HepG2 (cell line): ENCODE data around the gene SEBOX. TPM values are rescaled to one million over a fixed set of nuclear protein-coding genes. Genes with fewer than 3 reads are reported as not detected.

ENCODE experiments used
- CCDC6 ChIP-seq: sonication (generic); formaldehyde crosslinking; IDR thresholded peaks from 2 replicates; pipeline ENCODE4 v1.8.1; 2022; ENCODE audit warnings: mild to moderate bottlenecking, missing genetic modification reagents, moderate library complexity
- ZNF160 ChIP-seq: sonication (generic); formaldehyde crosslinking; IDR thresholded peaks from 2 replicates; pipeline ENCODE4 v1.8.0; 2022; ENCODE audit warnings: mild to moderate bottlenecking, inconsistent platforms, missing genetic modification reagents
- ZNF225 ChIP-seq: sonication (generic); formaldehyde crosslinking; IDR thresholded peaks from 2 replicates; pipeline ENCODE4 v1.4.0; 2020; ENCODE audit warnings: mild to moderate bottlenecking, missing genetic modification reagents
- ZNF234 ChIP-seq: sonication (generic); formaldehyde crosslinking; conservative IDR thresholded peaks from 2 replicates; pipeline ENCODE4 v1.5.1; 2020; ENCODE audit warnings: mild to moderate bottlenecking, missing genetic modification reagents
- ZNF543 ChIP-seq: sonication (generic); formaldehyde crosslinking; IDR thresholded peaks from 2 replicates; pipeline ENCODE4 v1.4.0; 2020; ENCODE audit warnings: mild to moderate bottlenecking, missing genetic modification reagents
- ZNF546 ChIP-seq: sonication (generic); formaldehyde crosslinking; conservative IDR thresholded peaks from 2 replicates; pipeline ENCODE4 v1.8.1; 2023; ENCODE audit warnings: mild to moderate bottlenecking, missing genetic modification reagents
- ZNF776 ChIP-seq: sonication (generic); formaldehyde crosslinking; IDR thresholded peaks from 2 replicates; pipeline ENCODE4 v1.4.0; 2020; ENCODE audit warnings: mild to moderate bottlenecking, missing genetic modification reagents
- polyA plus RNA-seq, 8 experiments: library from polyadenylated mRNA; depleted of rRNA in 3 of 8; stranded (reverse) in 7 of 8; unstranded in 1 of 8; fragments of >200 nt; fragmentation: Illumina TruSeq in 4 of 8; extraction: Trizol in 4 of 8; gene quantifications; 2 replicates each; pipeline versions ENCODE4 v1.2.1 to v1.2.3, GENCODE V29; 2011 to 2016; ENCODE audit warnings: low read depth in 4 of 8, missing spikeins in 1 of 8, mixed read lengths in 1 of 8; ENCODE audit not compliant: insufficient read depth in 1 of 8
- total RNA-seq, 5 experiments: library from RNA; depleted of rRNA; stranded (reverse); fragments of >200 nt; fragmentation: Illumina TruSeq; extraction: Trizol; gene quantifications; 2 replicates each; pipeline ENCODE4 v1.2.3, GENCODE V29; 2016; ENCODE audit warnings: low read depth in 1 of 5
- TF ChIP-seq, protein P1 (sequence below): sonication (generic); formaldehyde crosslinking; IDR thresholded peaks from 2 replicates; pipeline ENCODE4 v1.4.0; 2020; ENCODE audit warnings: mild to moderate bottlenecking, missing genetic modification reagents
- TF ChIP-seq, protein P2 (sequence below): sonication (generic); formaldehyde crosslinking; IDR thresholded peaks from 2 replicates; pipeline ENCODE4 v1.5.0; 2020; ENCODE audit warnings: mild to moderate bottlenecking, missing genetic modification reagents, borderline replicate concordance
- TF ChIP-seq, protein P3 (sequence below): sonication (generic); formaldehyde crosslinking; IDR thresholded peaks from 2 replicates; pipeline ENCODE4 v1.5.0; 2020; ENCODE audit warnings: mild to moderate bottlenecking, missing genetic modification reagents
- TF ChIP-seq, protein P4 (sequence below): sonication (generic); formaldehyde crosslinking; IDR thresholded peaks from 2 replicates; pipeline ENCODE4 v1.5.0; 2020; ENCODE audit warnings: missing genetic modification reagents
- TF ChIP-seq, protein P5 (sequence below): sonication (generic); formaldehyde crosslinking; IDR thresholded peaks from 2 replicates; pipeline ENCODE4 v1.4.0; 2020; ENCODE audit warnings: mild to moderate bottlenecking, missing genetic modification reagents

SEBOX gene
- total and polyA plus RNA-seq, 2 of the 13 experiments (the other 11 are each of a cell fraction or from before 2014, with no cell fraction given) = not detected

DNA sequence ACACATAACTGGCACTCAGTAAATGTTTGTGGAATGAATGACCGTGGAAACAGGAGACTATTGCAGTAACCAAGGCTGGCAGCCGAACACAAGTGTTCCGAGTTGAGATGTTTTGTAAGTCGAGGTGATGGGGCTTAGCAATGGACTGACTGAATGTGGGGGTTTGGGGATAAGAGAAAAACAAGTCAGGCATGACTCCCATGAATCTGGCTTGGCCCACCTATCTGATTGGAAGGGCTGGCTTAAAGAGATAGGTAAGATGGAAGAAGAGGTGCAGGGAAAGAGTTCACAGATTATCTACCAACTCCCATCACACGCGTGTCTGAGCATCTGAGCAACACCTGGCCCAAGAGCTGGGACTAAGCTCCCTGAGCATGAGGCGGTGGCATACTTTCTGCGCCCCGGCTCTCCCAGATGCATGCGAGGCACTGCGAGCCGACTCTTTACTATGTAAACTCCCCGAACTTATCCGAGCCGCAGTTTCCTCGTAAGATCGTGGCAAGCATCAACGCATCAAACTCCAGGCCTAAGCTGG, 30.3 kb downstream of the SEBOX start (continued):
- TF ChIP-seq, protein P1, sequence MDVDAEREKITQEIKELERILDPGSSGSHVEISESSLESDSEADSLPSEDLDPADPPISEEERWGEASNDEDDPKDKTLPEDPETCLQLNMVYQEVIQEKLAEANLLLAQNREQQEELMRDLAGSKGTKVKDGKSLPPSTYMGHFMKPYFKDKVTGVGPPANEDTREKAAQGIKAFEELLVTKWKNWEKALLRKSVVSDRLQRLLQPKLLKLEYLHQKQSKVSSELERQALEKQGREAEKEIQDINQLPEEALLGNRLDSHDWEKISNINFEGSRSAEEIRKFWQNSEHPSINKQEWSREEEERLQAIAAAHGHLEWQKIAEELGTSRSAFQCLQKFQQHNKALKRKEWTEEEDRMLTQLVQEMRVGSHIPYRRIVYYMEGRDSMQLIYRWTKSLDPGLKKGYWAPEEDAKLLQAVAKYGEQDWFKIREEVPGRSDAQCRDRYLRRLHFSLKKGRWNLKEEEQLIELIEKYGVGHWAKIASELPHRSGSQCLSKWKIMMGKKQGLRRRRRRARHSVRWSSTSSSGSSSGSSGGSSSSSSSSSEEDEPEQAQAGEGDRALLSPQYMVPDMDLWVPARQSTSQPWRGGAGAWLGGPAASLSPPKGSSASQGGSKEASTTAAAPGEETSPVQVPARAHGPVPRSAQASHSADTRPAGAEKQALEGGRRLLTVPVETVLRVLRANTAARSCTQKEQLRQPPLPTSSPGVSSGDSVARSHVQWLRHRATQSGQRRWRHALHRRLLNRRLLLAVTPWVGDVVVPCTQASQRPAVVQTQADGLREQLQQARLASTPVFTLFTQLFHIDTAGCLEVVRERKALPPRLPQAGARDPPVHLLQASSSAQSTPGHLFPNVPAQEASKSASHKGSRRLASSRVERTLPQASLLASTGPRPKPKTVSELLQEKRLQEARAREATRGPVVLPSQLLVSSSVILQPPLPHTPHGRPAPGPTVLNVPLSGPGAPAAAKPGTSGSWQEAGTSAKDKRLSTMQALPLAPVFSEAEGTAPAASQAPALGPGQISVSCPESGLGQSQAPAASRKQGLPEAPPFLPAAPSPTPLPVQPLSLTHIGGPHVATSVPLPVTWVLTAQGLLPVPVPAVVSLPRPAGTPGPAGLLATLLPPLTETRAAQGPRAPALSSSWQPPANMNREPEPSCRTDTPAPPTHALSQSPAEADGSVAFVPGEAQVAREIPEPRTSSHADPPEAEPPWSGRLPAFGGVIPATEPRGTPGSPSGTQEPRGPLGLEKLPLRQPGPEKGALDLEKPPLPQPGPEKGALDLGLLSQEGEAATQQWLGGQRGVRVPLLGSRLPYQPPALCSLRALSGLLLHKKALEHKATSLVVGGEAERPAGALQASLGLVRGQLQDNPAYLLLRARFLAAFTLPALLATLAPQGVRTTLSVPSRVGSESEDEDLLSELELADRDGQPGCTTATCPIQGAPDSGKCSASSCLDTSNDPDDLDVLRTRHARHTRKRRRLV (CRISPR knock-in tag) = 0 out of 2 replicates have a peak, but pooled peaks have one; percentile 36
- TF ChIP-seq CCDC6 (CRISPR knock-in tag) (0 out of 2 replicates have a peak, but pooled peaks have one; percentile 36), ZNF234 (CRISPR knock-in tag) (no peak), ZNF543 (CRISPR knock-in tag) (no peak), ZNF160 (CRISPR knock-in tag) (peak; percentile 24; the same call in 1 of the 2 replicates), ZNF776 (CRISPR knock-in tag) (0 out of 2 replicates have a peak, but pooled peaks have one; percentile 61), ZNF225 (CRISPR knock-in tag) (0 out of 2 replicates have a peak, but pooled peaks have one; percentile 5), ZNF546 (CRISPR knock-in tag) (no peak)
- TF ChIP-seq, protein P2, sequence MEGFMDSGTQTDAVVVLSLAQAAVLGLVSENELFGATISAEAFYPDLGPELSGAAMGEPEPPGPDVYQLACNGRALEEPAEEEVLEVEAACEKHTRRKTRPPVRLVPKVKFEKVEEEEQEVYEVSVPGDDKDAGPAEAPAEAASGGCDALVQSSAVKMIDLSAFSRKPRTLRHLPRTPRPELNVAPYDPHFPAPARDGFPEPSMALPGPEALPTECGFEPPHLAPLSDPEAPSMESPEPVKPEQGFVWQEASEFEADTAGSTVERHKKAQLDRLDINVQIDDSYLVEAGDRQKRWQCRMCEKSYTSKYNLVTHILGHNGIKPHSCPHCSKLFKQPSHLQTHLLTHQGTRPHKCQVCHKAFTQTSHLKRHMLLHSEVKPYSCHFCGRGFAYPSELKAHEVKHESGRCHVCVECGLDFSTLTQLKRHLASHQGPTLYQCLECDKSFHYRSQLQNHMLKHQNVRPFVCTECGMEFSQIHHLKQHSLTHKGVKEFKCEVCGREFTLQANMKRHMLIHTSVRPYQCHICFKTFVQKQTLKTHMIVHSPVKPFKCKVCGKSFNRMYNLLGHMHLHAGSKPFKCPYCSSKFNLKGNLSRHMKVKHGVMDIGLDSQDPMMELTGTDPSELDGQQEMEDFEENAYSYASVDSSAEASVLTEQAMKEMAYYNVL (CRISPR knock-in tag) = 0 out of 2 replicates have a peak, but pooled peaks have one; percentile 11
- TF ChIP-seq, protein P3, sequence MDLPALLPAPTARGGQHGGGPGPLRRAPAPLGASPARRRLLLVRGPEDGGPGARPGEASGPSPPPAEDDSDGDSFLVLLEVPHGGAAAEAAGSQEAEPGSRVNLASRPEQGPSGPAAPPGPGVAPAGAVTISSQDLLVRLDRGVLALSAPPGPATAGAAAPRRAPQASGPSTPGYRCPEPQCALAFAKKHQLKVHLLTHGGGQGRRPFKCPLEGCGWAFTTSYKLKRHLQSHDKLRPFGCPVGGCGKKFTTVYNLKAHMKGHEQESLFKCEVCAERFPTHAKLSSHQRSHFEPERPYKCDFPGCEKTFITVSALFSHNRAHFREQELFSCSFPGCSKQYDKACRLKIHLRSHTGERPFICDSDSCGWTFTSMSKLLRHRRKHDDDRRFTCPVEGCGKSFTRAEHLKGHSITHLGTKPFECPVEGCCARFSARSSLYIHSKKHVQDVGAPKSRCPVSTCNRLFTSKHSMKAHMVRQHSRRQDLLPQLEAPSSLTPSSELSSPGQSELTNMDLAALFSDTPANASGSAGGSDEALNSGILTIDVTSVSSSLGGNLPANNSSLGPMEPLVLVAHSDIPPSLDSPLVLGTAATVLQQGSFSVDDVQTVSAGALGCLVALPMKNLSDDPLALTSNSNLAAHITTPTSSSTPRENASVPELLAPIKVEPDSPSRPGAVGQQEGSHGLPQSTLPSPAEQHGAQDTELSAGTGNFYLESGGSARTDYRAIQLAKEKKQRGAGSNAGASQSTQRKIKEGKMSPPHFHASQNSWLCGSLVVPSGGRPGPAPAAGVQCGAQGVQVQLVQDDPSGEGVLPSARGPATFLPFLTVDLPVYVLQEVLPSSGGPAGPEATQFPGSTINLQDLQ (CRISPR knock-in tag) = 0 out of 2 replicates have a peak, but pooled peaks have one; percentile 11
- TF ChIP-seq, protein P4, sequence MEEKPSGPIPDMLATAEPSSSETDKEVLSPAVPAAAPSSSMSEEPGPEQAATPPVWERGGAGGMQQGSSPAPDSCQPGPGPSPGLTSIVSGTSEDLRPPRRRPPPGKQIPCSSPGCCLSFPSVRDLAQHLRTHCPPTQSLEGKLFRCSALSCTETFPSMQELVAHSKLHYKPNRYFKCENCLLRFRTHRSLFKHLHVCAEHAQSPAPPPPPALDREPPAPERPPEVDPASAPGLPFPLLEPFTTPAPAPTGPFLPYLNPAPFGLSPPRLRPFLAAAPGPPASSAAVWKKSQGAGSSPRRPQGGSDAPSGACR (CRISPR knock-in tag) = 0 out of 2 replicates have a peak, but pooled peaks have one; percentile 46
- TF ChIP-seq, protein P5, sequence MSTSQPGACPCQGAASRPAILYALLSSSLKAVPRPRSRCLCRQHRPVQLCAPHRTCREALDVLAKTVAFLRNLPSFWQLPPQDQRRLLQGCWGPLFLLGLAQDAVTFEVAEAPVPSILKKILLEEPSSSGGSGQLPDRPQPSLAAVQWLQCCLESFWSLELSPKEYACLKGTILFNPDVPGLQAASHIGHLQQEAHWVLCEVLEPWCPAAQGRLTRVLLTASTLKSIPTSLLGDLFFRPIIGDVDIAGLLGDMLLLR (CRISPR knock-in tag) = 0 out of 2 replicates have a peak, but pooled peaks have one; percentile 6
- TF ChIP-seq, all 625 proteins: peak for 16
